Smooth muscle cell (in vitro differentiated cells): Measurements from ENCODE around the gene SLX9. TPM values are rescaled to one million over a fixed set of nuclear protein-coding genes. Genes with fewer than 3 reads are reported as not detected.

Experiments
- DNase-seq: peaks from one replicate; lab custom pipeline; 2025; ENCODE audit not compliant: unreplicated experiment; lab: John Stamatoyannopoulos, UW
- H2AFZ ChIP-seq: fragments of 200-600 bp; sonication (generic); 2 replicates; pipeline ENCODE4 v1.6.0; 2016; ENCODE audit warnings: antibody characterized with exemption, low read depth, mild to moderate bottlenecking
- H3F3A ChIP-seq: fragments of 200-600 bp; sonication (generic); 2 replicates; pipeline ENCODE4 v1.6.0; 2017; ENCODE audit warnings: antibody characterized with exemption, low read depth
- H3K27ac ChIP-seq: fragments of 200-600 bp; sonication (generic); 2 replicates; pipeline ENCODE4 v1.5.1; 2016; ENCODE audit warnings: low read depth, mild to moderate bottlenecking
- H3K27me3 ChIP-seq: fragments of 200-600 bp; sonication (generic); 2 replicates; pipeline ENCODE4 v1.6.1; 2016; ENCODE audit warnings: low read depth, mild to moderate bottlenecking
- H3K36me3 ChIP-seq: fragments of 200-600 bp; sonication (generic); 2 replicates; pipeline ENCODE4 v1.5.1; 2016; ENCODE audit warnings: low read depth
- H3K4me1 ChIP-seq: fragments of 200-600 bp; sonication (generic); 2 replicates; pipeline ENCODE4 v1.5.1; 2016; ENCODE audit warnings: low read depth
- H3K4me2 ChIP-seq: fragments of 200-600 bp; sonication (generic); 2 replicates; pipeline ENCODE4 v1.6.0; 2016; ENCODE audit warnings: mild to moderate bottlenecking
- H3K4me3 ChIP-seq: fragments of 200-600 bp; sonication (generic); 2 replicates; pipeline ENCODE4 v1.5.1; 2016; ENCODE audit warnings: mild to moderate bottlenecking
- H3K79me2 ChIP-seq: fragments of 200-600 bp; sonication (generic); 2 replicates; pipeline ENCODE4 v1.6.0; 2016; ENCODE audit warnings: low read depth, mild to moderate bottlenecking
- H3K9ac ChIP-seq: fragments of 200-600 bp; sonication (generic); 2 replicates; pipeline ENCODE4 v1.6.0; 2016; ENCODE audit warnings: low read depth
- H3K9me3 ChIP-seq: fragments of 200-600 bp; sonication (generic); replicated peaks from 2 replicates; pipeline ENCODE4 v1.5.1; 2016; ENCODE audit warnings: low read depth
- H4K20me1 ChIP-seq: fragments of 200-600 bp; sonication (generic); 2 replicates; pipeline ENCODE4 v1.6.0; 2016; ENCODE audit warnings: low read depth
- WGBS: methylation state at CpG from one replicate; pipeline ENCODE4 v1.1.7; 2016; ENCODE audit warnings: low lambda C conversion rate; 5-methylcytosine and 5-hydroxymethylcytosine counted together
- polyA plus RNA-seq: library from polyadenylated mRNA; unstranded; fragments of >200 nt; fragmentation: Nextera tagmentation; extraction: Ambion mirVana; gene quantifications from 2 replicates; pipeline ENCODE4 v1.2.1, GENCODE V29; 2016
- total RNA-seq: library from RNA; depleted of rRNA; stranded (reverse); fragments of >200 nt; gene quantifications from 2 replicates; pipeline ENCODE4 v1.2.3, GENCODE V29; 2014
- TF ChIP-seq, protein P1 (sequence below): fragments of 200-600 bp; sonication (generic); IDR thresholded peaks from 2 replicates; pipeline ENCODE4 v1.5.1; 2017; ENCODE audit warnings: borderline replicate concordance, mild to moderate bottlenecking, antibody characterized with exemption; ENCODE audit not compliant: insufficient read depth, poor library complexity, severe bottlenecking

The SLX9 gene
- total and polyA plus RNA-seq, 2 experiments from 2014 or later, result 13.9 to 26.6 TPM

DNA sequence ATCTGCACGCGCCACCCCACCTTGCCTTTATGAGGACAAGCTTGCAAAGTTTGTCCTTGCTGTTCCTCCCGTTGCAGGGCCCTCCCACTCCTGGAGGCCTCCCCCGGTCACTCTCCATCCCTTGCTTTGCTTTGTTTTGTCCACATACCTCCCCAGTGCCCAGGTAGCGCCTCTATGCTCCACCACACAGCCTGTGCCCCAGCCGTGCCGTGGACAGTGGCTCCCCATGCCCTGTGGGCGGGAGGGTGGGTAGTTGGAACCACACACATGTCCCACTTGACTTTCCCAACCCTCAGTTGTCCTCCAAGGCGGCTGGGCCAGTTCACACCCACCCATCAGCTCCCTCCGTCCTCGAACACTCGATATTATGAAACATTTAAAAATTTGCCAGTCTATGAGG lies 24.6 kb downstream of the SLX9 start:
- Histone ChIP-seq H3K79me2 (peaks cover 20% of the 10 kb centered on the region), H2AFZ (no peak overlapping the region), H3K4me1 (peaks cover 27% of the 10 kb centered on the region), H3F3A (peaks cover 16% of the 10 kb centered on the region), H3K9ac (no peak overlapping the region), H3K9me3 (no peaks in the 10 kb centered on the region), H3K27ac (peak overlapping the region; percentile 58), H3K4me2 (peak overlapping the region; percentile 76), H3K36me3 (no peaks in the 10 kb centered on the region), H3K4me3 (no peak overlapping the region), H3K27me3 (no peaks in the 10 kb centered on the region), H4K20me1 (peaks cover 4% of the 10 kb centered on the region)
- TF ChIP-seq, protein P1, sequence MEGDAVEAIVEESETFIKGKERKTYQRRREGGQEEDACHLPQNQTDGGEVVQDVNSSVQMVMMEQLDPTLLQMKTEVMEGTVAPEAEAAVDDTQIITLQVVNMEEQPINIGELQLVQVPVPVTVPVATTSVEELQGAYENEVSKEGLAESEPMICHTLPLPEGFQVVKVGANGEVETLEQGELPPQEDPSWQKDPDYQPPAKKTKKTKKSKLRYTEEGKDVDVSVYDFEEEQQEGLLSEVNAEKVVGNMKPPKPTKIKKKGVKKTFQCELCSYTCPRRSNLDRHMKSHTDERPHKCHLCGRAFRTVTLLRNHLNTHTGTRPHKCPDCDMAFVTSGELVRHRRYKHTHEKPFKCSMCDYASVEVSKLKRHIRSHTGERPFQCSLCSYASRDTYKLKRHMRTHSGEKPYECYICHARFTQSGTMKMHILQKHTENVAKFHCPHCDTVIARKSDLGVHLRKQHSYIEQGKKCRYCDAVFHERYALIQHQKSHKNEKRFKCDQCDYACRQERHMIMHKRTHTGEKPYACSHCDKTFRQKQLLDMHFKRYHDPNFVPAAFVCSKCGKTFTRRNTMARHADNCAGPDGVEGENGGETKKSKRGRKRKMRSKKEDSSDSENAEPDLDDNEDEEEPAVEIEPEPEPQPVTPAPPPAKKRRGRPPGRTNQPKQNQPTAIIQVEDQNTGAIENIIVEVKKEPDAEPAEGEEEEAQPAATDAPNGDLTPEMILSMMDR, result no peak
- WGBS, result 88% methylated on average over 12 of the region's 12 CpGs
- DNase-seq, result no peak

DNA sequence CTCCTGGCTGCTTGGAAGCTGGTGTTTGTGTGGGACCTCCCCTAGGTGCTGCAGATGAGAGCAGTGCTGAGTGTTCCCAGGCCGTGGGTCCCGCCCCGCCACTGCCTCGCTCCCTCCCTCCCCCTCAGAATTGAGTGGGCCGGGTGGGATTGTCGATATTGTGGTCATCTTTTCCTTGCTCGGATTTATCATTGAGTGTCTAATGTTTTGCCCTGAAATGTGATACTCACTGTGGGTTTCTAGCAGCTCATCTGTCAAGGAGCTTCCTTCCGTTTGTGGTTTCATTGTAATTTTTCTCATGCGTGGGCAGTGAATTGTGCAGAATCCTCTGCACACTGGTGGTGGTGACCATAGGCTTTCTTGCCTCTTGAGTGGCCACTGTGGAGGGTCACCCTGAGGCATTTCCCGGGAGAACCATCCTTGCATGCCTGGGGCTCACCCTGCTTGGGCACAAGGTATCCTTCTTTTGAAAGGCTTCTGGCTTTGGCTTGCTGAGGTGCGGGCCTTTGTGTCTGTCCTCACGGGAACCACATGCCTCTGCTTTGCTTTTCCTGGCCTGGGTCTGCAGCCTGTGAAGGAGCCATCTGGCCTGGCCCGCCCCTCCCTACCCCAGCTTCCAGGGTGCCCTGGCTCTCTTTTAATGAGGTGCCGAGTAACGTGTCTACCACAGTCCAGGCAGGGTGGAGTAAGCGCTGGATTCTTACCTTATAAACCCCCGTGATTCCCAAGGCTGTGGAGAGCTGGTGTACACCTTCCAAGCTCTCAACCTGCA lies 25.6 kb downstream of the SLX9 start:
- 53% methylated on average over 17 of the region's 17 CpGs for WGBS
- Histone ChIP-seq H3K27ac (peak overlapping the region; percentile 58), H3K4me2 (no peak overlapping the region)

DNA sequence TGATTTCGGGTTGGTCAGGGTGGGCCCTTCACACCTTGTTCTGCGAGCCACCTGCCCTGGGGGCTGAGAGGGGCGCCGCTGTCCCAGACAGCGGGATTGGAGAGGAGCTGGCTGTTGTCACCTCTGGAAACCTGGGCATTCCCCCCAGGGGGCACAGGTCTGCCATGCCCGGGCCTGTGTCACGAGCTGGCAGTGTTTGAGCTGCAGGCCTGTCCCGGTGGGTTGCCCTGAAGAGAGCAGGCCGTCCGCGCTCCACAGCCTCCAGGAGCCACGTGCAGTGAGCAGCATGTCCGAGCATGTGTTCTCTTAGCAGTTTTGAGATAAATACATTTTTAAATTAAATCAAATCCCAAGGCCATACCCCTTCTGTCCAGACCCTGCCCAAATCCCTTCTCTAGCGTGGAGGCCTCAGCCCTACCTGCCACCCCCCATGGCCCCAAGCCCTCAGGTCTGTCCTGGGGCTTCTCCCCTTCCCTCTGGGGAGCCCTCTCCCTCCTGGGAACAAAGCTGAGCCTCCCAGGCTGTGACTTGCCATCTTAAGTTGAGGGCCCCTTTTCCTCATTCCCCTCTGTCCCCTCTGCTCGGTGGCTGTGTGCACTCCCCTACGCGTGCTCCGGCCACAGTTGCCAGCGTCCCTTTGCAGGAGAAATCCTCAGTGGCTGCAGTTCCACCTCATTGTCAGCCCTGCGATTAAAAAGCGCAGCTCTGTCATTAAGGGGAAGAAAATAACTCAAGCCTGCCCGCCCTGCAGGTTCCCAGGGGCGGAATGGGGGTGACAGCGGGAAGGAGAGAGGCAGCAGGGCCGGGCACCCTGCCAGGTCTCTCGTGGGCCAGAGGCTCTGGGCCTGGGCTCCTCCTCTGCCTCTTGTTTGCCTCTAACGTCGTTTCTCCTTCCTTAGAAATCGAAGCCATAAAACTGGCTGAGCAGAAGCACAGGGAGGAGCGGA lies 26.6 kb downstream of the SLX9 start:
- Histone ChIP-seq H3K36me3 (no peaks in the 10 kb centered on the region), H3K4me1 (peaks cover 36% of the 10 kb centered on the region), H3K9me3 (no peaks in the 10 kb centered on the region), H2AFZ (no peak overlapping the region), H3K4me3 (no peak overlapping the region), H3K27ac (no peak overlapping the region), H3K4me2 (no peak overlapping the region), H3K9ac (no peak overlapping the region), H3K79me2 (peaks cover 15% of the 10 kb centered on the region), H3F3A (peaks cover 21% of the 10 kb centered on the region), H3K27me3 (no peaks in the 10 kb centered on the region), H4K20me1 (no peaks in the 10 kb centered on the region)
- WGBS, result 88% methylated on average over 30 of the region's 30 CpGs
- TF ChIP-seq, protein P1, result no peak
- DNase-seq, result no peak

More for the DNA sequence above, 25.6 kb downstream of the SLX9 start:
- no peaks in the 10 kb centered on the region for H3K9me3 ChIP-seq
- no peaks in the 10 kb centered on the region for H4K20me1 ChIP-seq
- H3K79me2 ChIP-seq, result peaks cover 20% of the 10 kb centered on the region
- no peaks in the 10 kb centered on the region for H3K36me3 ChIP-seq
- DNase-seq, result no peak
- no peaks in the 10 kb centered on the region for H3K27me3 ChIP-seq
- no peak overlapping the region for H3K4me3 ChIP-seq
- H2AFZ ChIP-seq, result no peak overlapping the region
- H3K4me1 ChIP-seq, result peaks cover 35% of the 10 kb centered on the region
- TF ChIP-seq, protein P1, result no peak
- peaks cover 21% of the 10 kb centered on the region for H3F3A ChIP-seq
- H3K9ac ChIP-seq, result no peak overlapping the region
